Testis (tissue), 3 donors: ENCODE measurements around the gene NKD1. TPM values are rescaled to one million over a fixed set of nuclear protein-coding genes. Genes with fewer than 3 reads are reported as not detected.

Source experiments
- DNase-seq: peaks from one replicate; pipeline ENCODE4 v3.0.0-alpha.2; 2019
- H3K27ac ChIP-seq, 2 donors: fragments of 200-600 bp; sonication (generic); one replicate each; pipeline ENCODE4 v1.5.1; 2019
- H3K27me3 ChIP-seq: fragments of 200-600 bp; sonication (generic); one replicate; pipeline ENCODE4 v1.5.1; 2019
- H3K36me3 ChIP-seq: fragments of 200-600 bp; sonication (generic); one replicate; pipeline ENCODE4 v1.5.1; 2017; ENCODE audit warnings: low read depth; ENCODE audit errors: missing control alignments
- H3K4me1 ChIP-seq: fragments of 200-600 bp; sonication (generic); one replicate; pipeline ENCODE4 v1.5.1; 2019
- H3K4me3 ChIP-seq, 2 donors: fragments of 200-600 bp; sonication (generic); one replicate each; pipeline ENCODE4 v1.5.1; 2017 to 2019
- H3K9me3 ChIP-seq: fragments of 200-600 bp; sonication (generic); one replicate; pipeline ENCODE4 v1.5.1; 2017
- POLR2A ChIP-seq: fragments of 450-650 bp; IDR thresholded peaks from one replicate; pipeline ENCODE4 v1.6.1; 2017; ENCODE audit warnings: antibody characterized with exemption, mild to moderate bottlenecking, moderate library complexity
- WGBS, 2 donors: methylation state at CpG; one replicate each; pipeline ENCODE4 v1.1.5; 2018; 5-methylcytosine and 5-hydroxymethylcytosine counted together
- intact Hi-C: fragments of 100-400 bp; cut with DNase I; formaldehyde crosslinking; loops from one replicate; pipeline ENCODE4 v1.15.1; 2023; ENCODE audit warnings: low total_unique reads
- polyA plus RNA-seq: library from polyadenylated mRNA; stranded (reverse); fragments of 350-450 nt; fragmentation: Illumina TruSeq; extraction: RNeasy Lipid Tissue Mini Kit (QIAGEN cat#74804); gene quantifications from one replicate; pipeline ENCODE4 v1.2.3, GENCODE V29; 2014; ENCODE audit warnings: low read depth, low replicate concordance; ENCODE audit not compliant: insufficient read depth
- total RNA-seq, 2 donors: library from RNA; depleted of rRNA; stranded (reverse); fragments of >200 nt; gene quantifications; one replicate each; pipeline ENCODE4 v1.2.3, GENCODE V29; 2016
- TF ChIP-seq, protein P1 (sequence below), 3 experiments: fragments of 450-650 bp in 2 of 3; fragments of 200-600 bp in 1 of 3; sonication (generic) in 1 of 3; IDR thresholded peaks; one replicate each; pipeline ENCODE4 v1.5.1; 2016 to 2019; ENCODE audit warnings: antibody characterized with exemption in 3 of 3, mild to moderate bottlenecking in 2 of 3, moderate library complexity in 1 of 3

NKD1 gene
- total and polyA plus RNA-seq, 3 donors from 2014 or later, result 5.9 to 14.4 (median 8.4) TPM

DNA sequence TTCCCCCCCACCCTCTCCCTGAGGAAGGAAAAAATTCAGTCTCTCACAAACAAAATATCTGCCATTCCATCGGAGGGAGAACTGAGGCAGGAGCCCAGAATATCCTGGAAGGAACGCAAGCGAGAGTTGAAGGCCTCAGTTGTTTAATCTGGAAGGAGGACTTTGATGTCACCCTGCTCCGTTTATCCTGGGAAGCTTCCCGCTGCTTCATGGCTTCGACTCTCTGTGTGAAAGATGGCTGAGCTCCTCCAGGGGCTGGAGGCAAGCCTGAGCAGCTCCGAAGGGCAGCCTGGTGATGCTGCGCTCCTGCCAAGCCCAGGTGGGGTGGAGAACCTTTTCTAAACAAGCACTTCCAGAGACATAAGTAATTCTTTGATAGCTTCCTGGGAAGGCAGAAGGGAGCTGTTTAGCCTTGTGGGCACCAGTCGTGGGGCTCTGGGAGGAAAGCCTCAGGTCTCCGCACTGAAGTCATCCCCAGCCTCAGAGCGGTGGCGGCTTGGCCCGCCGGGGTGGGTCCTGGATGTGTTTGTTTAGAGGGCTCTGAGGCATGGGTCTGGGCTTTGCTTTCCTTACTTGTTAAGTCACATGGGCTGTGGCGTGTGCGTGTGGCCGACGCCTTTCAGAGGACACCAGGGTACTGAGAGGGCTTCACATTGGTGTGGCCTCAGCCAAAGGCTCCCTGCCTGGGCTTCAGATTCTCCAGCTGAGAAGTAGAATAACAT lies 7.9 kb downstream of the NKD1 start:
- no peaks in the 10 kb centered on the region for H3K36me3 ChIP-seq
- no peak for DNase-seq
- TF ChIP-seq, protein P1, sequence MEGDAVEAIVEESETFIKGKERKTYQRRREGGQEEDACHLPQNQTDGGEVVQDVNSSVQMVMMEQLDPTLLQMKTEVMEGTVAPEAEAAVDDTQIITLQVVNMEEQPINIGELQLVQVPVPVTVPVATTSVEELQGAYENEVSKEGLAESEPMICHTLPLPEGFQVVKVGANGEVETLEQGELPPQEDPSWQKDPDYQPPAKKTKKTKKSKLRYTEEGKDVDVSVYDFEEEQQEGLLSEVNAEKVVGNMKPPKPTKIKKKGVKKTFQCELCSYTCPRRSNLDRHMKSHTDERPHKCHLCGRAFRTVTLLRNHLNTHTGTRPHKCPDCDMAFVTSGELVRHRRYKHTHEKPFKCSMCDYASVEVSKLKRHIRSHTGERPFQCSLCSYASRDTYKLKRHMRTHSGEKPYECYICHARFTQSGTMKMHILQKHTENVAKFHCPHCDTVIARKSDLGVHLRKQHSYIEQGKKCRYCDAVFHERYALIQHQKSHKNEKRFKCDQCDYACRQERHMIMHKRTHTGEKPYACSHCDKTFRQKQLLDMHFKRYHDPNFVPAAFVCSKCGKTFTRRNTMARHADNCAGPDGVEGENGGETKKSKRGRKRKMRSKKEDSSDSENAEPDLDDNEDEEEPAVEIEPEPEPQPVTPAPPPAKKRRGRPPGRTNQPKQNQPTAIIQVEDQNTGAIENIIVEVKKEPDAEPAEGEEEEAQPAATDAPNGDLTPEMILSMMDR (IDR thresholded peaks at IDR 0.05), result no peak
- TF ChIP-seq POLR2A, result no peak
- 92 to 96% methylated on average over 18 of the region's 18 CpGs for WGBS, 2 donors
- H3K4me3 ChIP-seq, result no peak overlapping the region
- no peaks in the 10 kb centered on the region for H3K27me3 ChIP-seq
- no peak overlapping the region for H3K27ac ChIP-seq
- intact Hi-C loops, result no loop called here
- H3K4me1 ChIP-seq, result no peaks in the 10 kb centered on the region
- H3K9me3 ChIP-seq, result no peaks in the 10 kb centered on the region

DNA sequence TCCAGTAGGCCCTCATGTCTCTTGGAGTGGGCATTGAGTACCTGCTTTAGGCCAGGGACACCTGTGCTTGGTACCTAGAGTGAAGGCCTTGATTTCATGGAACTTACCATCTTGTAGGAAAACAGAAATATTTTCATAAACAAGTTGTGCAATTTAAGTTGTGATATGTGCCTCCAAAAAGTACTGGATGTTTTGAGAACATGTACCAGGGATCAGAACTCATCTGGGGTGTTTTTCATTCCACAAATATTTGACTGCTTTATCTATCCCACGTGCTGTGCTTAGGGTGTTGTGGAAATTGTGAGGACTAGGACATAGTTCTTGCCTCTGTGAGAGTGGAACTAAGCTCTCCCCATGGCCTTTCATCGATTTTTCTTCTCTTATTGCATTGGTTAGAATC lies 8.8 kb downstream of the NKD1 start:
- no peaks in the 10 kb centered on the region for H3K9me3 ChIP-seq
- no peak for DNase-seq
- intact Hi-C loops, result no loop called here
- H3K4me3 ChIP-seq, result no peak overlapping the region
- TF ChIP-seq, protein P1 (IDR thresholded peaks at IDR 0.05), result no peak
- no peak for TF ChIP-seq POLR2A
- H3K27me3 ChIP-seq, result no peaks in the 10 kb centered on the region
- WGBS, 2 donors, result 78 to 84% methylated on average over 2 of the region's 2 CpGs
- H3K4me1 ChIP-seq, result no peaks in the 10 kb centered on the region
- no peak overlapping the region for H3K27ac ChIP-seq
- no peaks in the 10 kb centered on the region for H3K36me3 ChIP-seq

DNA sequence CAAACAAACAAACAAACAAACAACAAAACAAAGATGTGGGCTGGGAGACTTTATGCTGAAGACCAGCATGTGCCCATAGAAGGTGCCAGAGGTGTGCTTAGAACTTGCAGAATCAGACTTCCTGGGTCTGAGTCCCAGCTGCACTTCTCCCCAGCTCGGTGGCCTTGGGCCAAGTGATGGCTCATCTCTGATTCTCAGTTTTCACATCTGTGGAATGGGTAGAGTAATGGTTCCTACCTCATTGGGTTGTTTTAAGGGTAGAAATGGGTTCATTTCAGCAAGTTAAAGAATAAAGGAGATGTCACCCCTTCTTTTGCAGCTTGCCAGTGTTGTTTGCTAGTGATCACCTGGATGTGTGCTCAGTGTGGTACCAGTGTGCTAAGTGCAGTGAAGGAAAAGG lies 10.7 kb downstream of the NKD1 start:
- Histone ChIP-seq H3K9me3 (no peaks in the 10 kb centered on the region), H3K4me3 (no peak overlapping the region), H3K4me1 (no peaks in the 10 kb centered on the region), H3K36me3 (no peaks in the 10 kb centered on the region), H3K27ac (no peak overlapping the region), H3K27me3 (no peaks in the 10 kb centered on the region)
- WGBS, 2 donors, result 75 to 83% methylated on average over 1 of the region's 1 CpG
- intact Hi-C loops, result no loop called here
- no peak for TF ChIP-seq POLR2A
- TF ChIP-seq, protein P1 (IDR thresholded peaks at IDR 0.05), result no peak
- DNase-seq, result no peak

DNA sequence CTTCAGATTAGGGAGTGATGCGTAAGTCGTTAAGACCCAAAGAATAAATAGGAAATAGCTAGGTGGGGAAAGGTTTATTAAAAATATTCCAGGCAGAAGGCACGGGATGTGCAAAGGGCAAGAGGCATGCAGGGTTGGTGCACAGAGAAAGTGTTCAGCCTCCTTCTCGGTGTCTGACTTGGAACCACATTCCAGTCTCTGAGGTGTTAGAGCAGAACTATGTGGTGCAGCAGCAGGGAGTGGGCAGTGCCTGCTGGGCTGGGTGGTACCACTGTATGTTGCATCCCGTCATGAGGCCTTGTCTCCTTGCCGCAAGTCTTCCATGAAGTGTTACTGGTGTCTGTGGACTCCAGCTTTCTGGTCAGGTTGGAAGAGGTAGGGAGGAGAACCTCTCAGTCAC lies 11.1 kb downstream of the NKD1 start:
- no peaks in the 10 kb centered on the region for H3K36me3 ChIP-seq
- no peaks in the 10 kb centered on the region for H3K27me3 ChIP-seq
- TF ChIP-seq, protein P1 (IDR thresholded peaks at IDR 0.05), result no peak
- TF ChIP-seq POLR2A, result no peak
- no peak overlapping the region for H3K27ac ChIP-seq
- intact Hi-C loops, result no loop called here
- no peak overlapping the region for H3K4me3 ChIP-seq
- WGBS, 2 donors, result 92 to 96% methylated on average over 6 of the region's 6 CpGs
- no peak for DNase-seq
- H3K9me3 ChIP-seq, result no peaks in the 10 kb centered on the region
- no peaks in the 10 kb centered on the region for H3K4me1 ChIP-seq
